Endodermal cell (in vitro differentiated cells): ENCODE results near the gene SIM1. TPM values are rescaled to one million over a fixed set of nuclear protein-coding genes. Genes with fewer than 3 reads are reported as not detected.

Source experiments
- DNase-seq: peaks from one replicate; pipeline ENCODE4 v3.0.0-alpha.2; 2017
- H3K27ac ChIP-seq: 2 replicates; pipeline ENCODE4 v1.5.1; 2013; ENCODE audit warnings: mild to moderate bottlenecking, low read depth, low read length, moderate library complexity
- H3K27me3 ChIP-seq: 2 replicates; pipeline ENCODE4 v1.6.1; 2013; ENCODE audit warnings: mild to moderate bottlenecking, low read length, moderate library complexity; ENCODE audit not compliant: insufficient read depth, control insufficient read depth, poor library complexity, severe bottlenecking
- H3K36me3 ChIP-seq: 2 replicates; pipeline ENCODE4 v1.7.0; 2013; ENCODE audit warnings: mild to moderate bottlenecking, low read length, moderate library complexity; ENCODE audit not compliant: control insufficient read depth, insufficient read depth
- H3K4me1 ChIP-seq: one replicate; pipeline ENCODE4 v1.7.0; 2013; ENCODE audit warnings: low read length; ENCODE audit not compliant: control insufficient read depth, insufficient read depth
- H3K4me3 ChIP-seq: 2 replicates; pipeline ENCODE4 v1.5.1; 2013; ENCODE audit warnings: mild to moderate bottlenecking, low read length, moderate library complexity
- H3K9ac ChIP-seq: 2 replicates; pipeline ENCODE4 v1.6.1; 2013; ENCODE audit warnings: mild to moderate bottlenecking, low read length, moderate library complexity; ENCODE audit not compliant: poor library complexity, severe bottlenecking; ENCODE audit errors: extremely low read depth
- H3K9me3 ChIP-seq: 2 replicates; pipeline ENCODE4 v1.6.1; 2013; ENCODE audit warnings: mild to moderate bottlenecking, low read length, moderate library complexity; ENCODE audit not compliant: control insufficient read depth
- H3K27ac Mint-ChIP-seq: 2 replicates; pipeline ENCODE4 v1.8.0; 2020; ENCODE audit warnings: mixed read lengths
- H3K27me3 Mint-ChIP-seq: 2 replicates; pipeline ENCODE4 v1.8.0; 2021; ENCODE audit warnings: mild to moderate bottlenecking, mixed read lengths; ENCODE audit not compliant: insufficient read depth
- H3K36me3 Mint-ChIP-seq: 2 replicates; pipeline ENCODE4 v1.8.0; 2020; ENCODE audit warnings: low read depth, mixed read lengths
- H3K4me1 Mint-ChIP-seq: 2 replicates; pipeline ENCODE4 v1.8.0; 2020; ENCODE audit warnings: mixed read lengths
- H3K4me3 Mint-ChIP-seq: 2 replicates; pipeline ENCODE4 v1.8.0; 2020; ENCODE audit warnings: mild to moderate bottlenecking, moderate library complexity, mixed read lengths
- H3K9me3 Mint-ChIP-seq: 2 replicates; pipeline ENCODE4 v1.8.0; 2020; ENCODE audit warnings: mild to moderate bottlenecking, mixed read lengths
- WGBS, 2 experiments: methylation state at CpG; one replicate each; pipeline versions ENCODE4 v1.1.5 to v1.1.7; 2013; ENCODE audit warnings: missing lambda C conversion rate in 2 of 2, mixed read lengths in 1 of 2; ENCODE audit not compliant: insufficient coverage in 1 of 2, insufficient read length in 1 of 2; 5-methylcytosine and 5-hydroxymethylcytosine counted together
- total RNA-seq, 2 donors: library from RNA; stranded (reverse); fragmentation: NEBNext Ultra II Directional in 1 of 2; extraction: Animal tissue kit (Norgen Biotek cat#: 25700) in 1 of 2; gene quantifications; 2 replicates in 1 of 2; 3 replicates in 1 of 2; pipeline ENCODE4 v1.2.1, GENCODE V29; 2021
- TF ChIP-seq, protein P1 (sequence below): fragments of 200-600 bp; sonication (generic); conservative IDR thresholded peaks from 2 replicates; pipeline ENCODE4 v1.5.0; 2021; ENCODE audit warnings: antibody characterized with exemption, mild to moderate bottlenecking

Gene SIM1
- total RNA-seq, 2 donors from 2014 or later: 0.07 to 0.31 TPM

DNA sequence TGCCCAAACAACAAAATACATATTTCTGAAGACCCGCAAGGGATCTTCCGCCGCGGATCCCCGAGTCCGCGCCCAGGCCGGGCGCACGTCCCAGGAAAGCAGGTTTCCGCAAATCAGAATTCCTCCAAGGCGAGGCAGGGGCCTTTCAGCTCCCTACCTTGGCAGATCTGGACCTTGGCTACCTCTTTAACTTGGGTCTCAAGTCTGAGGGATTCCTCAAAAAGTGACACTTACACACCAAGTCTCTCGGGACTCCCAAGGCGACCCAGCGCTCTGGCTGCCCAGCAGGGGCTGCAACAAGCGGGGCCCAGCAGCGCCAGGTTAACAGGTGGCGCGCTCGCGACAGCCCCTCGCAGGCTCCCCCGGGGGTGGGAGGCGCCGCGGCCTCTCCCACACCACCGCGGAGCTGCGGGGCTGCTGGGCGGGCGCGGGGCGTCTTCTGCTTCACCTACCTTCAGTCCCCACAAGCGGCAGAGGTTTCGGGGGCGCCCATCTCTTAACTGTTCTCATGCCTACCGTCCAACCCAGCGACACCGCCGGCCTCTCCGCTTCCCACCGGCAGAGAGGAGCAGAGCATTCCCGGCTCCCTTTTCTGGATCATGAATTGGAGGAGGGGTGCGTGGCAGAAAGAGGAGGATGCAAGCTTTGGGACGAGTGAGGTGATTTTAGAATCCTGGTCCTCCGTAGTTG is 414 bp downstream of the SIM1 start:
- Histone ChIP-seq H3K27ac (no peak overlapping the region), H3K9me3 (no peaks in the 10 kb centered on the region), H3K4me3 (peak overlapping the region; percentile 78), H3K4me1 (no peaks in the 10 kb centered on the region), H3K27me3 (peaks cover 100% of the 10 kb centered on the region), H3K36me3 (no peaks in the 10 kb centered on the region), H3K9ac (no peak overlapping the region)
- H3K4me3 Mint-ChIP-seq: peak overlapping the region; percentile 53
- no peak overlapping the region for H3K27ac Mint-ChIP-seq
- TF ChIP-seq, protein P1, sequence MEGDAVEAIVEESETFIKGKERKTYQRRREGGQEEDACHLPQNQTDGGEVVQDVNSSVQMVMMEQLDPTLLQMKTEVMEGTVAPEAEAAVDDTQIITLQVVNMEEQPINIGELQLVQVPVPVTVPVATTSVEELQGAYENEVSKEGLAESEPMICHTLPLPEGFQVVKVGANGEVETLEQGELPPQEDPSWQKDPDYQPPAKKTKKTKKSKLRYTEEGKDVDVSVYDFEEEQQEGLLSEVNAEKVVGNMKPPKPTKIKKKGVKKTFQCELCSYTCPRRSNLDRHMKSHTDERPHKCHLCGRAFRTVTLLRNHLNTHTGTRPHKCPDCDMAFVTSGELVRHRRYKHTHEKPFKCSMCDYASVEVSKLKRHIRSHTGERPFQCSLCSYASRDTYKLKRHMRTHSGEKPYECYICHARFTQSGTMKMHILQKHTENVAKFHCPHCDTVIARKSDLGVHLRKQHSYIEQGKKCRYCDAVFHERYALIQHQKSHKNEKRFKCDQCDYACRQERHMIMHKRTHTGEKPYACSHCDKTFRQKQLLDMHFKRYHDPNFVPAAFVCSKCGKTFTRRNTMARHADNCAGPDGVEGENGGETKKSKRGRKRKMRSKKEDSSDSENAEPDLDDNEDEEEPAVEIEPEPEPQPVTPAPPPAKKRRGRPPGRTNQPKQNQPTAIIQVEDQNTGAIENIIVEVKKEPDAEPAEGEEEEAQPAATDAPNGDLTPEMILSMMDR: peak; percentile 25
- H3K27me3 Mint-ChIP-seq: no peaks in the 10 kb centered on the region
- H3K9me3 Mint-ChIP-seq: no peaks in the 10 kb centered on the region
- DNase-seq: peak; percentile 77
- peaks cover 48% of the 10 kb centered on the region for H3K4me1 Mint-ChIP-seq
- H3K36me3 Mint-ChIP-seq: no peaks in the 10 kb centered on the region
- WGBS, 2 experiments: 1% methylated on average over 17 to 46 of the region's 46 CpGs

DNA sequence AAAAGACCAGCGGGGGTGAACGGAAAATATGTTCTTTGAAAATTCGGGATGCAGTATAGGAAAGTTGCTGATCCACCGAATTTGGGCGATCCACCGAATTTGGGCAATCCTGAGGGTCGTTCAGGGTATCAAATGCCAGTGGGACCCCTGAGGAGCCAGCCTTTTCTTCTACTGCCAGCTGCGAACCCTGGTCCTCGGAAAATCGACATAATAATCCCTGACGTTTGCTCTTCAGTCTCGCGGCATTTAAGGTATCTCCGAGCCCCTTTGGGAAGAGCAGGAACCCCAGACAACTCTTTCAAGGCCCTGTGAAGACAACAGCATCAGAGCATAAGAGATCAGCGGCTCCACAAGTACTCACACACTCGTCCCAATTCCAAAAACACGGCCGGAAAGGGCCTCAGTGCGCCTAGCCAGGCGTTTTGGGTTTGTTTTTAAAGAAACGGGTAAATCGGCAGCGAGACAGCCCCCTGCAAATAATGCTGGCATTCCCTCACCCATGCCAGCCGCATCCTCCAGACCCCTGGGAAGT is 1.0 kb downstream of the SIM1 start:
- no peaks in the 10 kb centered on the region for H3K36me3 Mint-ChIP-seq
- DNase-seq: peak; percentile 63
- peak overlapping the region; percentile 78 for H3K4me3 ChIP-seq
- H3K36me3 ChIP-seq: no peaks in the 10 kb centered on the region
- TF ChIP-seq, protein P1: no peak
- peaks cover 100% of the 10 kb centered on the region for H3K27me3 ChIP-seq
- H3K9me3 ChIP-seq: no peaks in the 10 kb centered on the region
- H3K4me1 Mint-ChIP-seq: peaks cover 48% of the 10 kb centered on the region
- 2% methylated on average over 15 to 24 of the region's 24 CpGs for WGBS, 2 experiments
- H3K9me3 Mint-ChIP-seq: no peaks in the 10 kb centered on the region
- no peak overlapping the region for H3K9ac ChIP-seq
- no peaks in the 10 kb centered on the region for H3K27me3 Mint-ChIP-seq
- H3K27ac ChIP-seq: no peak overlapping the region
- H3K4me1 ChIP-seq: no peaks in the 10 kb centered on the region
- no peak overlapping the region for H3K27ac Mint-ChIP-seq
- H3K4me3 Mint-ChIP-seq: peak overlapping the region; percentile 53

DNA sequence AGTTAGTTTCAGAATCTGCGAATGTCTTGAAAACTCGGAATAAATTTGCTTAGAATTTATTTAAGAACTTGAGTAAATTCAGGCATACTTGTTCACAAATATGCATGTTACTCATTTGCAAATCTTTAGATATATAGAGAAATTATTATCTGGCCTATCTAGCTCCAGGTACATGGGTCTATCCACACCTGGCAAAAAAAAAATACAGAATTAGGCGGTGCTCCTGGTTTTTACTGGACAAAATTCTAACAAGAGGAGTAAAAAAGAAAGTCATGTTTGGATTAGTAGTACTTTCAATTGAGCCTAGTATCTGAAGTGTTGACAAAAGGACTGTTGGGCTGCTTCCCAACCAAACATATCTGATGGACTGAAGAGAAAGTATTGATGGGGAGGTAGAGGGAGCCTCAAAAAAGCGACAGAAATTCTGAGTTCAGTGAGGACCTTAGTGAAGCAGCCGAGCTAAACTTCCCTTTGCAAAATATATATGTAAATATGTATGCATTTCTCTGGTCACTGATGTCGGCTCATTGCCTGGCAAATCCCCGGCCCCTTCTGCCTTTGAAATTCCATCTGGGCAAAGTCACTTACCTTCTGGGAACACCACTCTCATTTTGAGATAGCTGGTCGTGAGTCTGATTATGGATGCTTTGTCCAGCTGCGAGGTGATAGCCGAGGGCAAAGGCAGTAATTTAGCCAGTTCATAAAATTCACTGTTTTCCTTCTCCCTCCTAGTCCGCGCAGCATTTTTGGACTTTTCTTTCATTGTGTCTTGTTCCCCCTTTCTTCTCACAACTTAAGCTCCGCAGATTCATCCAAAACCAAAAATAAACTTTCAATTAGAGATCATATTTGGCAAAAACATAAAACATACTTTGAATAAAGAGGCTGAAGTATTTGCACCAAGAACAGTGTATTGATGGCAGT is 1.8 kb downstream of the SIM1 start:
- 1 to 6% methylated on average over 7 to 13 of the region's 13 CpGs for WGBS, 2 experiments
- Histone ChIP-seq H3K9me3 (no peaks in the 10 kb centered on the region), H3K27me3 (peaks cover 100% of the 10 kb centered on the region), H3K27ac (no peak overlapping the region), H3K36me3 (no peaks in the 10 kb centered on the region), H3K9ac (no peak overlapping the region), H3K4me1 (no peaks in the 10 kb centered on the region), H3K4me3 (peak overlapping the region; percentile 78)
- Mint-ChIP-seq H3K4me3 (peak overlapping the region; percentile 53), H3K4me1 (peaks cover 53% of the 10 kb centered on the region), H3K36me3 (no peaks in the 10 kb centered on the region), H3K27me3 (no peaks in the 10 kb centered on the region), H3K27ac (no peak overlapping the region), H3K9me3 (no peaks in the 10 kb centered on the region)
- TF ChIP-seq, protein P1: no peak
- DNase-seq: no peak
